ENCODE data around the gene MAN1C1. TPM values are rescaled to one million over a fixed set of nuclear protein-coding genes. Genes with fewer than 3 reads are reported as not detected.

Gene MAN1C1
- total and polyA plus RNA-seq, 7 donors = 1.8 to 6.7 (median 2.0) TPM

DNA sequence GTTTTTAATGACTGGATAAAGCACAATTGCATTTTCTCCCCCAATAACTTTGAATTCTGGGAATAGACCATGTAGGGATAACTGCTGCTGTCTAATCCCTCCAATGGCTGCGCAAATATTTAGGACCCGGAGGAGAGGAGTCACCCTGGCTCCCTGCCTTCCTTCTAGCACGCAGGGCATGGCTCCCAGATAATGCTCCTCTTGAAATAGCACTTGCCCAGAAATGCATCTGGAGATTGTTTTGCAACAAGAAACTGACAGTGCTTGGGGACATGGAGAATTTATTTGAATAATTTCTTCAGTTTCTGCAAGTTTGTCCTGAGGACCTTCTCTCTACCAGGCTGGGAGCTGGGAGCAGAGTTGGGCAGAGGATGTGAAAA, 83.5 kb downstream of the MAN1C1 start:
- Histone ChIP-seq H3K4me1 (peaks cover 54% of the 10 kb centered on the region), H3K27ac (peak overlapping the region; percentile 91), H3K4me3 (peak overlapping the region; percentile 33), H3K27me3 (ENCODE audit: insufficient read depth in 3 of 3, low read length in 2 of 3) (no peaks in the 10 kb centered on the region), H3K36me3 (ENCODE audit: insufficient read depth in 1 of 2, low read depth in 1 of 2) (no peaks in the 10 kb centered on the region), H3K9me3 (no peaks in the 10 kb centered on the region)
- 17 to 22% (median 19%) methylated on average over 3 of the region's 3 CpGs for WGBS, 3 donors
- intact Hi-C loops (cut with DNase I) = no loop called here
- DNase-seq = peak; percentile 77 to 87
- ATAC-seq = peak; percentile 70 to 89 (median 78)
- TF ChIP-seq, protein P1, sequence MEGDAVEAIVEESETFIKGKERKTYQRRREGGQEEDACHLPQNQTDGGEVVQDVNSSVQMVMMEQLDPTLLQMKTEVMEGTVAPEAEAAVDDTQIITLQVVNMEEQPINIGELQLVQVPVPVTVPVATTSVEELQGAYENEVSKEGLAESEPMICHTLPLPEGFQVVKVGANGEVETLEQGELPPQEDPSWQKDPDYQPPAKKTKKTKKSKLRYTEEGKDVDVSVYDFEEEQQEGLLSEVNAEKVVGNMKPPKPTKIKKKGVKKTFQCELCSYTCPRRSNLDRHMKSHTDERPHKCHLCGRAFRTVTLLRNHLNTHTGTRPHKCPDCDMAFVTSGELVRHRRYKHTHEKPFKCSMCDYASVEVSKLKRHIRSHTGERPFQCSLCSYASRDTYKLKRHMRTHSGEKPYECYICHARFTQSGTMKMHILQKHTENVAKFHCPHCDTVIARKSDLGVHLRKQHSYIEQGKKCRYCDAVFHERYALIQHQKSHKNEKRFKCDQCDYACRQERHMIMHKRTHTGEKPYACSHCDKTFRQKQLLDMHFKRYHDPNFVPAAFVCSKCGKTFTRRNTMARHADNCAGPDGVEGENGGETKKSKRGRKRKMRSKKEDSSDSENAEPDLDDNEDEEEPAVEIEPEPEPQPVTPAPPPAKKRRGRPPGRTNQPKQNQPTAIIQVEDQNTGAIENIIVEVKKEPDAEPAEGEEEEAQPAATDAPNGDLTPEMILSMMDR (IDR thresholded peaks at IDR 0.05) = no peak

DNA sequence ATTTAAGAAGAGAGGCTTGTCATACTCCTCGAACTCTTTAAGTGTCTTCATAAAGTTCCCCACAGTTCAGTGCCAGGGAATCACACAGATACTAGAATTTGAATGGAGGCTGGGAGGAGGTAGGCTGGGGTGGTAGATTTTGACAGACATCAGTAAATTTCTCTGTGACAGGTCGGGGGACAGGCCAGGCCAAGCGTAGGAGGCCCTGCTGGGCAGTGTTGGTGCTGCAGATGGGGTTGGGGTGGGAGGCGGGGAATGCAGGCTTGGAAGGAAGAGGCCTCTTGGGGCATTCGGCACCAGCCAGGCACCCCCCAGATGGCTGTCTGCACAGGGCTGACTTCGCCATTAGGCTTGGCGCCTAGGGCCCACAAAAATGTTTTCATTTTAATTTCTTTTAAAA, 84.0 kb downstream of the MAN1C1 start:
- Histone ChIP-seq H3K27ac (peak overlapping the region; percentile 91), H3K4me1 (peaks cover 49% of the 10 kb centered on the region), H3K36me3 (ENCODE audit: insufficient read depth in 1 of 2, low read depth in 1 of 2) (no peaks in the 10 kb centered on the region), H3K4me3 (no peak overlapping the region), H3K27me3 (ENCODE audit: insufficient read depth in 3 of 3, low read length in 2 of 3) (no peaks in the 10 kb centered on the region), H3K9me3 (no peaks in the 10 kb centered on the region)
- TF ChIP-seq, protein P1 (IDR thresholded peaks at IDR 0.05) = no peak
- ATAC-seq (peak in 1 of 4 donors; percentile 6), DNase-seq (no peak)
- intact Hi-C loops (cut with DNase I) = loop anchor here in 1 of 2 donors (1.0 kb wide), 1 partner anchor 39 kb away; no protein-coding TSS in a partner anchor
- WGBS, 3 donors = 46 to 55% (median 46%) methylated on average over 7 of the region's 7 CpGs

DNA sequence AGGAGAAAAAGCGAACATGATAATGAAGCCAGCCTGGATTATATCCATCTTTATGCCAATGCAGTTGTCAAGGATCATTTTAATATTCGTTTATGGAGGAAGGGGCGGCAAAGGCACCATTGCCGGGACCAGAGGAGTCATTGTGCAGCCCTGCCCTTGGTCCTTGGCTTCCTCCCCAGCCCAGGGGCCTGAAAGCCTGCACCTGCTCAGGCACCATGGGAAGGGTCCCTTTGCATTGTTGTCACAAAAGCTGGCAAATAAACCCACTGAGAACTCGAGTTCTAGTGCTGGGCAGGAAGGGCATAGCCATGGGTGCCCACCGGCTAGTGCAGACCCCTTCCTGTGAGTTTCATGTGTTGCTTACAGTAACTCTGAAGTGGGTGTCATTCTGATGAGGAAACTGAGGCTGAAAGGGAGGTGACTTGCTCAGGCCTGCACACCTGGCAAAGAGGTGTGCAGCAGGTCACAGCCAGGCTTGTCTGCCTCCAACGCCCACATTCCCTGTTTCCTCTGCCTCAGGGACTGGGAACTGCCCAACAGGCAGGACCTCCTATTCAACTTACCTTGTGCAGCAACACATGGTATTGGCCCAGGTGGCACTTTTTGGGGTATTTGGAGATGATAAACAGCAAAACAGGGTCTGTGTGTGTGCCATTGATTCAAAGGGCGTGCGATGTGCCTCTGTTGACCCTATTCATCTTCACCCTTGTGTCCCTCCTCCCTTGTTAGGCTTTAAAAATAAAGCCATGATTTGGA, 84.6 kb downstream of the MAN1C1 start:
- DNase-seq = no peak
- Histone ChIP-seq H3K4me3 (no peak overlapping the region), H3K36me3 (ENCODE audit: insufficient read depth in 1 of 2, low read depth in 1 of 2) (no peaks in the 10 kb centered on the region), H3K27me3 (ENCODE audit: insufficient read depth in 3 of 3, low read length in 2 of 3) (no peaks in the 10 kb centered on the region), H3K4me1 (peaks cover 44% of the 10 kb centered on the region), H3K27ac (peak overlapping the region; percentile 91), H3K9me3 (no peaks in the 10 kb centered on the region)
- 74 to 85% (median 75%) methylated on average over 9 of the region's 9 CpGs for WGBS, 3 donors
- no peak for ATAC-seq
- intact Hi-C loops (cut with DNase I) = loop anchor here in 1 of 2 donors (1.0 kb wide), 1 partner anchor 38 kb away; no protein-coding TSS in a partner anchor
- TF ChIP-seq, protein P1 (IDR thresholded peaks at IDR 0.05) = no peak

DNA sequence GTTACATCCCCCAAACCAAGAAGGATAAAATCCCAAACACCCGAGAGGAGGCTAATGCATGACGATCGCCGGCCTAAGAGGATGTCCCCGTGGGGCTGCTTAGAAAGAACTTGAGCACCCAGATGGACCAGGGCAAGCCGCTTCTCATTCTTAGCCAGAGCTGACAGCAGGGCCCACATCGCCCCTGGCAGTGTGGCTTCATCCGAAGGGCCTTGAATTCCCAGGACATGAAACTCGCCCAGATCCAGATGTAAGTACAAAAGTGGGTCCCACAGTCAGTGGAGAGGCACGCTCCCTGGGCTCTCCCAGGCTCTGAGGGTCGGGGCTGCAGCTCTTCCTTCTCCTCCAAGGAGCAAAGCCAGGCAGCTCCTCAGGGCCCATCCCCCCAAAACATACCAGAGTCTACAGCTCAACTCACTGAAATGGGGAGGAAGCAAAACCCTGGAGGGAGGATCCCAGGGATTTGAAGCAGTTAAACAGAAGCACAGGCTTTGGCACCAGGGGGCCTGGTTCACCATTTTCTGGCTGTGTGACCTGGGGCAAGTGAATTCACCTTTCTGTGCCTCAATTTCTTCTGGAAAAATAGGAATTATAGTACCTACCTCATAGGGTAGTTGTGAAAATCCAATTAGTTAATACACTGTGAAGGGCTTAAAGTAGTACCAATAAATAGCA, 85.6 kb downstream of the MAN1C1 start:
- Histone ChIP-seq H3K4me3 (no peak overlapping the region), H3K4me1 (peaks cover 48% of the 10 kb centered on the region), H3K36me3 (ENCODE audit: insufficient read depth in 1 of 2, low read depth in 1 of 2) (no peaks in the 10 kb centered on the region), H3K27ac (no peak overlapping the region), H3K9me3 (no peaks in the 10 kb centered on the region), H3K27me3 (ENCODE audit: insufficient read depth in 3 of 3, low read length in 2 of 3) (no peaks in the 10 kb centered on the region)
- TF ChIP-seq, protein P1 (IDR thresholded peaks at IDR 0.05) = no peak
- ATAC-seq (no peak), DNase-seq (no peak)
- WGBS, 3 donors = 89 to 94% (median 89%) methylated on average over 11 of the region's 11 CpGs
- intact Hi-C loops (cut with DNase I) = no loop called here

Data from psoas muscle (tissue), 8 donors.